Fibroblast of pulmonary artery (primary cell): ENCODE measurements around the gene AHRR.

Experiments
- DNase-seq: peaks from one replicate; pipeline ENCODE4 v3.0.0-alpha.2; 2010; ENCODE audit warnings: low read depth
- H3K4me3 ChIP-seq: replicated peaks from 2 replicates; pipeline ENCODE4 v1.5.1; 2011; ENCODE audit warnings: low read depth, mild to moderate bottlenecking, control low read depth, low read length, moderate library complexity
- TF ChIP-seq, protein P1 (sequence below): IDR thresholded peaks from 2 replicates; pipeline ENCODE4 v1.5.1; 2011; ENCODE audit warnings: mild to moderate bottlenecking, control low read depth, low read length, inconsistent platforms; ENCODE audit errors: missing control alignments

AHRR gene

GRCh38 chr5:373710-374602 is 52.4 kb downstream of the AHRR start:
- H3K4me3 ChIP-seq, result peak overlapping the region; percentile 30
- TF ChIP-seq, protein P1, sequence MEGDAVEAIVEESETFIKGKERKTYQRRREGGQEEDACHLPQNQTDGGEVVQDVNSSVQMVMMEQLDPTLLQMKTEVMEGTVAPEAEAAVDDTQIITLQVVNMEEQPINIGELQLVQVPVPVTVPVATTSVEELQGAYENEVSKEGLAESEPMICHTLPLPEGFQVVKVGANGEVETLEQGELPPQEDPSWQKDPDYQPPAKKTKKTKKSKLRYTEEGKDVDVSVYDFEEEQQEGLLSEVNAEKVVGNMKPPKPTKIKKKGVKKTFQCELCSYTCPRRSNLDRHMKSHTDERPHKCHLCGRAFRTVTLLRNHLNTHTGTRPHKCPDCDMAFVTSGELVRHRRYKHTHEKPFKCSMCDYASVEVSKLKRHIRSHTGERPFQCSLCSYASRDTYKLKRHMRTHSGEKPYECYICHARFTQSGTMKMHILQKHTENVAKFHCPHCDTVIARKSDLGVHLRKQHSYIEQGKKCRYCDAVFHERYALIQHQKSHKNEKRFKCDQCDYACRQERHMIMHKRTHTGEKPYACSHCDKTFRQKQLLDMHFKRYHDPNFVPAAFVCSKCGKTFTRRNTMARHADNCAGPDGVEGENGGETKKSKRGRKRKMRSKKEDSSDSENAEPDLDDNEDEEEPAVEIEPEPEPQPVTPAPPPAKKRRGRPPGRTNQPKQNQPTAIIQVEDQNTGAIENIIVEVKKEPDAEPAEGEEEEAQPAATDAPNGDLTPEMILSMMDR, result no peak
- DNase-seq, result peak; percentile 74

GRCh38 chr5:374631-375335 is 53.3 kb downstream of the AHRR start:
- TF ChIP-seq, protein P1, result no peak
- no peak overlapping the region for H3K4me3 ChIP-seq
- DNase-seq, result no peak

GRCh38 chr5:375336-375920 is 53.9 kb downstream of the AHRR start:
- TF ChIP-seq, protein P1, result no peak

GRCh38 chr5:375921-376798 is 54.6 kb downstream of the AHRR start:
- H3K4me3 ChIP-seq, result no peak overlapping the region
- DNase-seq, result no peak
- TF ChIP-seq, protein P1, result no peak

More at GRCh38 chr5:375336-375920, 53.9 kb downstream of the AHRR start:
- H3K4me3 ChIP-seq, result no peak overlapping the region
- no peak for DNase-seq

- TF ChIP-seq, protein P1, result no peak
- no peak for DNase-seq
- H3K4me3 ChIP-seq, result no peak overlapping the region
Observed at GRCh38 chr5:376799-377325, 55.3 kb downstream of the AHRR start.

- no peak overlapping the region for H3K4me3 ChIP-seq
- TF ChIP-seq, protein P1, result no peak
- DNase-seq, result no peak
Observed at GRCh38 chr5:377326-377981, 55.9 kb downstream of the AHRR start.
